ENCODE data around the gene CEACAM7.
"Not testable (repeated sequence)": the region's sequence is repeated elsewhere in the genome, so short reads cannot be mapped to it uniquely, and the experiment has no call there.

The CEACAM7 gene

GRCh38 chr19:41688098-41688497 is at the start of gene CEACAM7:
Gene CEACAM7 (minus strand): TSS chr19:41688270. CDS start chr19:41688165, 105 bp downstream.
- DNase-seq, result no peak
- intact Hi-C loops (cut with DNase I), result no loop called here

GRCh38 chr19:41735071-41735600 is 47.1 kb upstream of the CEACAM7 start:
- intact Hi-C loops (cut with DNase I), result no loop called here
- no peak for DNase-seq

GRCh38 chr19:41734585-41734984 is 46.5 kb upstream of the CEACAM7 start:
- DNase-seq, result no peak
- intact Hi-C loops (cut with DNase I), result no loop called here

GRCh38 chr19:41734156-41734555 is 46.1 kb upstream of the CEACAM7 start:
- no peak for DNase-seq
- intact Hi-C loops (cut with DNase I), result no loop called here

- peak in 1 of 10 donors; percentile 5 for DNase-seq
- intact Hi-C loops (cut with DNase I), result no loop called here
These were observed 38.4 kb upstream of the CEACAM7 start for GRCh38 chr19:41726493-41726892.

- intact Hi-C loops (cut with DNase I), result no loop called here
- DNase-seq, result peak in 1 of 10 donors; percentile 36
These were observed 32.0 kb upstream of the CEACAM7 start for GRCh38 chr19:41720103-41720502.

GRCh38 chr19:41718761-41719160 is 30.7 kb upstream of the CEACAM7 start:
- intact Hi-C loops (cut with DNase I), result no loop called here
- DNase-seq, result peak in 1 of 10 donors; percentile 24

GRCh38 chr19:41714598-41714997 is 26.5 kb upstream of the CEACAM7 start:
- DNase-seq, result peak in 1 of 10 donors; percentile 49
- intact Hi-C loops (cut with DNase I), result no loop called here

- intact Hi-C loops (cut with DNase I), result no loop called here
- peak in 1 of 10 donors; percentile 31 for DNase-seq
These were observed 23.5 kb upstream of the CEACAM7 start for GRCh38 chr19:41711376-41712261.

GRCh38 chr19:41709951-41710645 is 22.0 kb upstream of the CEACAM7 start:
- peak in 1 of 10 donors; percentile 62 for DNase-seq
- intact Hi-C loops (cut with DNase I), result no loop called here

- peak in 1 of 10 donors; percentile 30 for DNase-seq
- intact Hi-C loops (cut with DNase I), result not testable (repeated sequence)
These were observed 21.4 kb upstream of the CEACAM7 start for GRCh38 chr19:41709516-41709915.

GRCh38 chr19:41708481-41708880 is 20.4 kb upstream of the CEACAM7 start, which contains the start of gene CEACAM5:
Gene CEACAM5 (plus strand): TSS chr19:41708626. CDS start chr19:41708732, 106 bp downstream.
- intact Hi-C loops (cut with DNase I), result no loop called here
- DNase-seq, result no peak

- DNase-seq, result peak in 1 of 10 donors; percentile 66
These were observed 19.9 kb upstream of the CEACAM7 start for GRCh38 chr19:41707871-41708371.

GRCh38 chr19:41707502-41707812 is 19.4 kb upstream of the CEACAM7 start:
- intact Hi-C loops (cut with DNase I), result no loop called here
- no peak for DNase-seq

More at GRCh38 chr19:41707871-41708371, 19.9 kb upstream of the CEACAM7 start:
- intact Hi-C loops (cut with DNase I), result no loop called here

- intact Hi-C loops (cut with DNase I), result no loop called here
These were observed 18.9 kb upstream of the CEACAM7 start for GRCh38 chr19:41706741-41707501.

GRCh38 chr19:41705393-41706174 is 17.5 kb upstream of the CEACAM7 start:
- peak in 1 of 10 donors; percentile 70 for DNase-seq
- intact Hi-C loops (cut with DNase I), result no loop called here

More at GRCh38 chr19:41706741-41707501, 18.9 kb upstream of the CEACAM7 start:
- DNase-seq, result peak in 3 of 10 donors; percentile 15 to 81 (median 70)

GRCh38 chr19:41703602-41704293 is 15.7 kb upstream of the CEACAM7 start:
- peak in 1 of 10 donors; percentile 66 for DNase-seq
- intact Hi-C loops (cut with DNase I), result no loop called here

GRCh38 chr19:41702171-41702651 is 14.1 kb upstream of the CEACAM7 start:
- DNase-seq, result peak in 1 of 10 donors; percentile 17
- intact Hi-C loops (cut with DNase I), result no loop called here

All from posterior cingulate gyrus (tissue), 11 donors.